ENCODE data around the gene PDE9A.

Gene PDE9A

DNA sequence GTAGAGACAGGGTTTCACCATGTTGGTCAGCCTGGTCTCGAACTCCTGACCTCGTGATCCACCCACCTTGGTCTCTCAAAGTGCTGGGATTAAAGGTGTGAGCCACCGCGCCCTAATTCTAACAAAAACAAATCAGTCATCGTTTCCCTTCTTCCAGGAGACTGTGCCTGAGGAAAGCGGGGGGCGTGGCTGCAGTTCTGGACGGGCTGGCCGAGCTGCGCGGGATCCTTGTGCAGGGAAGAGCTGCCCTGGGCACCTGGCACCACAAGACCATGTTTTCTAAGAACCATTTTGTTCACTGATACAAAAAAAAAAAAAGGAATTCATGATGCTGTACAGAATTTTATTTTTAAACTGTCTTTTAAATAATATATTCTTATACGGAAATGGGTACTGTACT, 121.7 kb downstream of the PDE9A start:
- DNase-seq (ENCODE audit: low spot score), result no peak

DNA sequence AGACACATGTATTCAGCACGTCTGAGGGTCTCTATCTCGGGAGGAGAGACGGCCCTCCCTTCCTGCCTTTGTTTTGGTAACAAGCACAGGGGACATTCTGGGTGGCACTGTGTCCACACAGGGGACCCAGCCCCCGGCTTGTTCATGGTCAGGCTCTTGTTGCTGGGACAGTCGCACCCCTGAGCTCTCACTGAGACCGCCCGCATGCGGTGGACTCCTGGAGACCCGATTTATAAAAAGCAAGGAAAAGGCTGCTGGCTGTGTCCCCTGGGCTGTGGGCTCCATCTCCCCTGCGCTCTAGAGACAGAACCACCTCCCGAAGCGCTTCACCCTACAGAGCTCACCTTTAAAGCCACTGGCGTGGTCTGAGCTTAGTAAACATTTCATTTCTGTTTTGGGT, 122.5 kb downstream of the PDE9A start:
- no peak for DNase-seq (ENCODE audit: low spot score)

DNA sequence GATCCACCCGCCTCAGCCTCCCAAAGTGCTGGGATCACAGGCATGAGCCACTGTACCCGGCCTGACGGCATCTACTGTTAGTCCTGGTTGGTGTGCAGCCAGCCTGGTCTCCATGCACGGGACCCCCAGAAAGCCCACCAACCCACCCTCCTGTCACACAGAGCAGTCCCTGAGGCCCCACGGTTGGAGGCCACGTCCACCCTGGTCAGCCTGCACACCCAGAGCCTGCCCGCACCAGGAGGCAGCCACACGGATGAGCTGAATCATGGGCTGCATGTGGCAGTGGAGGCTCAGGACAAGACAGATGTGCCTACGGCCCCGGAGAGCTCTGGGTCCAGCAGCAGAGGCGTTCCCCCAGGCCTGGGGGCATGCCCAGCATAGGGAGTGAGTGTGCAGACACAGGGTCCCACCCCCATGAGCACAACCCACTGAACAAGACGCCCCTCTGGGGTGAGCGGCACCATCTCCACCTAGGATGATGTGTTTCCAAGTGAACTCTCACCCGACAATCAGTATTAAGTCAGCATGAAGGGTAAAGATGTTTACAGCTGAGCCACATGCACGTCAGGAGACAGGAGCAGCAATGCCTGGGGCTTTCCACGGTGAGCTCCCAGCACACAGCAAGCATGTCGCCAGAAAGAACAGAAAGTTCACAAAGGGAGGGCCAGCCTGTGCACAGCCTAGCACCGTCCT, 123.8 kb downstream of the PDE9A start:
- no peak for DNase-seq (ENCODE audit: low spot score)

DNA sequence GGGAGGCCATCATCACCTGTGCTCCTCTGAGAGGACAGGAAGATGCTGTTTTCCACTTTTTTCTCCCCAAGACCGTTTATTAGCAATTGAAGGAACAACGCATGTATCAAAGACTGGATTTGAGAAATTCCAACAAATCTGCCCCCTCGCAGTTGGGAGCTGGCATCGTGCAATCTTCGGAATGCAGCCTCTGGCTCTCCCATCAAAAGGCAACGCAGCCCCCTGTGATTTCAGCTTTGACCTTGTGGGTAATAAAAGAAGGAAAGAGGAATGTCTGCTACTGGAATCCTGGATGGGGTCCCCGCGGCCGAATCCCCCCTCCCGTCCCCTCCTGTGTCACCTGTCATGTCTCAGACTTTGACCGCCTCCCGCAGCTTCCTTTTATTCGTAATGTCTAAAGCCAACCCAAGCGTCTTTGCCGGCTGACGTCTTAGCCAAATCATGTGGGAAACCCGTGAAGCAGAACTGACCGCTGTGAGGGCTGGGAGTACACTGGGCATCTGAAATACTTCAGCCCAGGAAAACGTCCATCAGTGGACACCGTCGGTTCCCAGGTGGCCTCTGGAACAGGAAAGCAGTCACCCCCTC, 124.4 kb downstream of the PDE9A start:
- no peak for DNase-seq (ENCODE audit: low spot score)

DNA sequence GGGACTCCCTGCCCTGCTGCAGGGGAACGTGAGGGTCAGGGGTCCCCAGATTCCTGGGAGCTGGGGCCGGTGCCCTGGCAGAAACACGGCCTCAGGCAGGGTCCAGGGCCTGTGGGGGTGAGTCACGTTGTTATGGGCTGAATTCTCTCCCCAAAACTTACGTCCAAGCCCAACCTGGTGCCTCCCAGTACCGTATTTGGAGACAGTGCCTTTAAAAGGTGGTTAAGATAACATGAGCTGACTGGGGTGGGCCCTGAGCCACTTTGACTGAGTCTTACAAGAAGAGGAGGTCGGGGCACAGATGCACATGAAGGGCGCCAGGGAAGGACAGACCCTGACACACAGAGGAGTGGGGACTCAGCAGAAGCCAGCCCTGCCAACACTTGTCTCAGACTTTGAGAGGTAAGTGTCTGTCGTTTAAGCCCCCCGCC, 126.0 kb downstream of the PDE9A start:
- no peak for DNase-seq (ENCODE audit: low spot score)

DNA sequence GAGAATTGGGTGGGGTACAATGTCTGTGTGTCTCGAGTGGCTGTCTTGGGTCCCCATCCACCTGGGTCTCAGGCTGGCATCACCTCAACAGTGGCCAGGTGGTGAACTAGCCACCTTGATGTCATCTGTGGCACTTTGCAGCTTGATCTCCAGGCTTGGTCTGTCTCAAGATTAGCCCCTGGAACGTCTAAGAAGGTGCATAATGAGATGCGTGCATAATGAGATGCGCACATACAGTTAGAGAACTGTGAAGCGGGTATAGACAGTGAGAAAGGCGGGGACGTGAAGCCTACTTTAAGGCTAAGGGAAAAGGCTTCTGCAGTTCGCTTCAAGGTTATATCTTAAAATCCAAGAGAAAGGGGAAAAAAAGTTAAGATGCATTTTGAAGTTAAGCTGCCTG, 127.2 kb downstream of the PDE9A start:
- DNase-seq (ENCODE audit: low spot score), result no peak

DNA sequence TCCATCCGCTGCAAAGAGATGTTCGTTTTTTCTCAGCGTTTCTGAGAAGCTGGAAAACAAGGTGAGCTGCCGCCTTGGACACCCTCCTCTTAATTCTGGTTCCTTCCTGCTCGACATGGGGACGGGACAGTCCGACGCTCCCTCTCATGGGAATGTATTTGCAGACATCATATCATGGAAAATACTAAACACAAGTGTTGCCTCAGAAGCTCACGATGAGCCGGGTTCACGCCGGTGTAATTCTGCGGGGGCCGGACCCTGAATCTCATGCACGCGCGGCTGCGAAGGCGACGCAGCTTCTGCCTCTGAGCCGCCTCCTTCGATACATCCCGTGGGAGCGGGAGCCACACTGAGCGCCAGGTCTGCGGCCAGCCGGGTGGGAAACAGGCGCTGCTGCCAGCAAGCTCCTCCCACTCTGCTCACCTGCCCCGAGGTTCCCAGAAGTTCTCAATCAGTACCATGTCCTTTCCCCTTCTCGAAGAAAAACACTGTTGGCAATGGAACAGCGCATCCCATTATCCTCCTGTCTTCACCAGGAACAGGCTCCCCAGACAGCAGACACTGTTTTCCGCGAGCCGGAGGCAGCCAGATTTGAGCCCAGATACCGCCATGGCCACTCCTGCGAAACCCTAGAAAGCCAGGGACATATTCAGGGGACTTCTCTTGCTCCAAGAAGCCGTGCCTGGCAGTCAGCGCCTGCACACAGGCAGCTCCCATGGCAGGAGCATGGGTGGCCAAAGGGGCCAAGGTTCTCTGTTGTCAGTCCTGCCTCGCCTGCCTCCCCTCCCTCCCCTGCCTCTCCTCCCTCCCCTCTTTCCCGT, 127.9 kb downstream of the PDE9A start:
- DNase-seq (ENCODE audit: low spot score), result no peak

DNA sequence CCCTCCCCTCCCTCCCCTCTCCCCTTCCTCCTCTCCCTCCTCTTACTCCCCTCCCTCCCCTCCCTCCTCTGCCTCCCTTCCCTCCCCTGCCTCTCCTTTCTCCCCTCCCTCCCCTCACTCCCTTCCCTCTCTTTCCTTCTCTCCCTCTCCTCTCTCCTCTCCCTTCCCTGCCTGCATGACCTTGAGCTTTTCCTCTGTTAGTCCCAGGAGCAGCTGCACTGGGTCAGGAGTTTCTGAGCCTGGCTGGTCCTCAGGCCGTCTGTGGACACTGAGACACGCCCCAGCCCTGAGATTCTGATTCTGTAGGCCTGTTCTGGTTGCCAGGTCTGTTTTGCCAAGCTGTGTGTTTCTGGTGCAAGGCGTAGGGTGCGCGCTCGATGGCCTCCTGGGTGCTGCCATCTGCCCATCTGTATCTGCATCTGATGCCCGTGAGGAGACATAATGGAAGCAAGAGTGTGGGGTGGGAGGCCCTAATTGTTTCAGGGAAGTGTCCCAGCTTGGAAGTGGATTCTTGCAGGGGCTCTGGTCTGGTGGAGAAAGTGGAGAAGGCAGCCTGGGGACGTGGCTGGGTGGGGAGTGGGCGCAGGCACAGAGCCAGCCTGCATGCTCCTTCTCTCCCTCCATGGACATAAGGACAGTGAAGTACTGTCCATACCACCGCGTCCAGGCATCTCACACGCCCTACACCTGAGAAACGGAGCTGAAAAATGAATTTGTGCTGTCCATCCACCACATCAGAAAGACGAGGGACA, 128.7 kb downstream of the PDE9A start:
- DNase-seq (ENCODE audit: low spot score), result no peak

DNA sequence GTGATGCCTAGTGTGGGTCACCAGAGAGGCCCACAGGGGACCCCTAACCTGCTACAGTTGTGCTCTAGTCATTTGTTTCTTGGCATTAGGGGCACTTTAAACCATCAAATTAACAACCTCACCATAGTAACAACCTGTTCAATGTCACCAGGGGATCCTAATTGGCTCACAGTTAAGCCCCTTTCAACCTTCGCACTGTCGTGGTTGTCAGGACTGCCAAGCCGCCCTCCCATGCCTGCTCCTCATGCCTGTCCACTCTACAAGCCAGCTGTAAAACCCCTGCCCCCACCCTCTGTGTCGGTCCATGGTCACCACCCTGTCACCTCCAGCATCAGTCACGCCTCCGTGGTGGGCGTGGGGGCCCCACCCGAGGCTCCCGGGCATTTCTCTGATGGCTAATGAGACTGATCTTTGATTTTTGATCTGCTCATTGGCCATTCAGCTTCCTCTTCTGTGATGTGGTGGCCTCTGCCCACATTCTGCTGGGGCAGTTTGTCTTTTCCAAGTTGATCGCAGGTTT, 129.4 kb downstream of the PDE9A start:
- no peak for DNase-seq (ENCODE audit: low spot score)

DNA sequence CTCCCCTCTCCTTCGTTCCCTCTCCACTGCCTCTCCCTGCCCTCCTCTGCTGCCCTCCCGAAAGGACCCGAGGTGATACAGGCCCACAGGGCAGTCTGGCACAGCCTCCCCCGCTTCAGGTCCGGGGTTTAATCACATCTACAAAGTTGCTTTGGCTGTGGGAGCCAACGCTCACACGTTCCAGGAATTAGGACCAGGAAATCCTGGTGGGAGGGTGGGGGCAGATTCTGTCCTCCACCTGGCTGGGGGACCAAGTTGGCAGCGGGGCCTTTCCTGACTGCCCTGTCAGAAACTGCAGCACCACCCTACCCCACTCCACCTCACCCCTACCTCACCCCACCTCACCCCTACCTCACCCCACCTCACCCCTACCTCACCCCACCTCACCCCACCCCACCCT, 130.9 kb downstream of the PDE9A start:
- DNase-seq (ENCODE audit: low spot score), result no peak

DNA sequence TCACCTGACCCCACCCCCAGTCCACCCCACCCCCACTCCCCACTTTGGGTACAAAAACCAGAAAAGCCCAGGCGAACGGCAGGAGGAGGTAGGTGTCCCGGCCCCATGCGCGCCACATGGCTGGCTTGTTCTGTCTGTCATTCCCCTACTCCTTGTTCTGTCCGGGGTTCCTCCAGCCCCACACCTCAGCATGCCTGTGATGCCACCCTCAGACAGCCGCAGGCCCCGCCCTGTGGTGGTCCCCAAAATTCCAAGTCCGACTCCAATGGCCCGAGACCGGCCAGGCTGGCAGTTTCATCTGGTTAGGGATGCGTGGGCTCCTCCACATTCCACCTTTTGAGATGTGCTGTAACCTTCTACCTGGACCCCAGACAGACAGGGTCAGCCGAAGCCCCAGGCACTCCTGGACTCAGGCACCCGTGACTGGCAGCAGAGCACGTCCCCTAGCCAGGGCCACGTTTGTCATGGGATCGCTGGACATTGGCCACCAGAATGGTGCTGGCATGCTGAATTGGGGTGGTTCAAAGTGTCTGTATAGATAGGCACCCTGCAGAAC, 131.6 kb downstream of the PDE9A start:
- no peak for DNase-seq (ENCODE audit: low spot score)

DNA sequence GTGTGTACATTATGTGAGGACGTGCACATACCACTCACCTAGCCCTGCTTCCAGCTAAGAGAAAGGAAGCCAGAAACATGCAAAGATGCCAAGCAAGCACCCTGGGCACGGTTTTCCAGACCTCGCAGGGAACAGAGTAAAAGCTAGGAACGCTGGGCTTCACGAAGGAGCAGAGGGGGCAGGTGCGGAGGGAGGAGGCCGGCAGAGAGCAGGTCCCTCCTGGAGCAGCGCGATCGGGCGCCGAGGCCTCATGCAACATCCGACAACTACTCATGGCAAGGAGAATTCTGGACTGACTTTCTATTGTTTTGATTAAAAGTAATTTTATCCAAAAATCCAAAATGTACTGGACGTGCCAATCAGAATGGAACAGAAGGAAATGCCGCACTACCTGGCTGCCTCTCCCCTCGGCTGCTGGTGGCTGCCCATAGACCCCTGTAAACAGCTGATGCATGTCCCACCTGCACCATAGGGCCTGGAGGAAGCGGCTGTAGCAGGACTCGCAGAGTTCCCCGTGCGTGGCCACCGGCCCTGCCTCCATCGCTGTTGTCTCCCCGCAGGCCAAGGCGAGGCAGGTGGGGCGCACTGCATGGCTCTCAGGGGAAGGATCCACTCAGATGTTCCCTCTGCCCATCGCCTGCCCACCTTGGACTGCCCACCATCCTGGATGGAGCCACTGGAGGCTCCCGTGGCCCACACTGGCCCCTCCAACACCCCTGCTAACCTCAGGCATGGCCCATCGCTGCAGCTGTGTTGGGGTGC, 132.4 kb downstream of the PDE9A start:
- DNase-seq (ENCODE audit: low spot score), result no peak

DNA sequence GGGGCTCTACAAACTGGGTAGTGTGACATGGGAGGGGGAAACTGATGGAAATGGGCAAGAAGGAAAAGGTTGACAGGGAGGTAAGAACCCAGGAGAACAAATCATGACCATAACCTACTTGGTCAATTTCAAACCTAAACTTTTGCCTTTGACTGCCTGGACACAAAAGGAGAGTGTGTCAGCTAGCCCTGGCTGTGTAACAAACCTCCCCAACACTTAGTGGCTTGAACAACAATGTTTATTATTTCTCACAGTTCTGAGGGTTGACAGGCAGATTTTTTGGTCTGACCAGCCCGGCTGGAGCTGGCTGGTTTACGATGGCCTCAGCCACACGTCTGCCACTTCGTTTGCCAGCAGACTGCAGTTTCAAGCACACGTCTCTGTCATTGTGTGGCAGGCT, 133.5 kb downstream of the PDE9A start:
- DNase-seq (ENCODE audit: low spot score), result no peak

DNA sequence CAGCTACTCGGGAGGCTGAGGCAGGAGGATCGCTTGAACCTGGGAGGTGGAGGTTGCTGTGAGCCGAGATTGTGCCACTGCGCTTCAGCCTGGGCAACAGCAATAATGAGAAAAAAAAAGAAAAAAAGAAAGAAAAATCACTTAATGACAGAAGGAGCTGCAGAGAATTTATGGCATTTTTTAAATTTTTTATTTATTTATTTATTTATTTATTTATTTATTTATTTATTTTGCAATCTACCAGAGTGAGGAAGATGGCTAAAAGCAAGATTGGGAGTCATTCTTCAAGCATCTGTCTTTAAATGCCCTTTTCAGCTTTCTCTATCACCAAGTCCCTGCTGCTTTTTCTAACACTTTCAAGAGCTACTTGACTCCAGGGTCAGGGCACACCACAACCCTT, 134.2 kb downstream of the PDE9A start:
- DNase-seq (ENCODE audit: low spot score), result no peak

DNA sequence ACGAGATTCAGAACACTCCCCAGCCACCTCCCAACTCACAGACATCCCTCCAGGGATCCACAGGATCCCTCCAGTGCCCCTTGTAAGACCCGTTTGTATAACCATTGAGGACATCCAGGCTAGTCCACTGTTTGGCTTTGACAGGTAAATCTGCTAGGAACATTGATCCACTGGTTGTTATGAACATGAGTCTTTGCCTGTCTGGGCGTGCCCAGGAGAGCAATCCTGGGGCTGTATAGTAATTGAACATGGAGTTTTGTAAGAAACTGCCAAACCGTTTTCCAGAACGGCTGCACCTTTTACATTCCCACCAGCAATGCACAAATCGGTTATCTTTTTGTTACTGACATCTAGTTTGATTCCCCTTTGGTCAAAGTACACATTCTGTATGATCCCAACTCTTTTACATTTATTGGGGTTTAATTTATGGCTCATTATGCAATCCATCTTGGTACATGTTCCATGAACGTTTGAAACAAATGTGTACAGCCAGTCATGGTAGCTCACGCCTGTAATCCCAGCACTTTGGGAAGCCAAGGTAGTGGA, 137.2 kb downstream of the PDE9A start:
- DNase-seq (ENCODE audit: low spot score), result no peak

DNA sequence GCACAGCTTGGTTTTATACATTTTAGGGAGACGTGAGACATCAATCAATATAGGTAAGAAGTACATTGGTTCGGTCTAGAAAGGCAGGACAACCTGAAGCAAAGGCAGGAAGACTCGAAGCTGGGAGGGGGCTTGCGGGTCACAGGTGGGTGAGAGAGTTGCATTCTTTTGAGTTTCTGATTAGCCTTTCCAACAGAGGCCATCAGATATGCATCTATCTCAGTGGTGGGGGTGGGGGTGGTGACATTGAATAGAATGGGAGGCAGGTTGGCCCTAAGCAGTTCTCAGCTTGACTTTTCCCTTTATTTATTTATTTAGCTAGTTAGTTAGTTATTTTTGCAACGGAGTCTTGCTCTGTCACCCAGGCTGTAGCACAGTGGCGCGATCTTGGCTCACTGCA, 140.4 kb downstream of the PDE9A start:
- DNase-seq (ENCODE audit: low spot score), result no peak

DNA sequence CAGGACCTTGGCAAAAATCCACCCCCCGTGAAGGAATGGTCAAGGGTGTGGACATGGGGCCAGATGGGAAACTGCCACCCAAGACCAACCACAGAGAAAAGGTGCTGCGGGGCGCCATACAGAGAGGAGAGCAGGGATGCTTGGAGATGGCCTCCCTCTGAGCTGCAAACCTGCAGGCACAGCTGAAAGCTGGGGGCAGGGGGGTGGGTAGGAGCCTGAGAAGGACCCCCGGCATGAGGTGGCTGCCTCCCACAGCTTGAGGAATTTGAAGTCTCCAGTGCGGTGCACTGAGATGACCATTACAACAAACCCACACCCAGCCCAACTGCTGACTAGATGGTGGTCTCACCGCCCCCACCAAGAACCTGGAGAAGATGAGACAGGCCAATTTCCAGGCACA, 141.1 kb downstream of the PDE9A start:
- DNase-seq (ENCODE audit: low spot score), result no peak

DNA sequence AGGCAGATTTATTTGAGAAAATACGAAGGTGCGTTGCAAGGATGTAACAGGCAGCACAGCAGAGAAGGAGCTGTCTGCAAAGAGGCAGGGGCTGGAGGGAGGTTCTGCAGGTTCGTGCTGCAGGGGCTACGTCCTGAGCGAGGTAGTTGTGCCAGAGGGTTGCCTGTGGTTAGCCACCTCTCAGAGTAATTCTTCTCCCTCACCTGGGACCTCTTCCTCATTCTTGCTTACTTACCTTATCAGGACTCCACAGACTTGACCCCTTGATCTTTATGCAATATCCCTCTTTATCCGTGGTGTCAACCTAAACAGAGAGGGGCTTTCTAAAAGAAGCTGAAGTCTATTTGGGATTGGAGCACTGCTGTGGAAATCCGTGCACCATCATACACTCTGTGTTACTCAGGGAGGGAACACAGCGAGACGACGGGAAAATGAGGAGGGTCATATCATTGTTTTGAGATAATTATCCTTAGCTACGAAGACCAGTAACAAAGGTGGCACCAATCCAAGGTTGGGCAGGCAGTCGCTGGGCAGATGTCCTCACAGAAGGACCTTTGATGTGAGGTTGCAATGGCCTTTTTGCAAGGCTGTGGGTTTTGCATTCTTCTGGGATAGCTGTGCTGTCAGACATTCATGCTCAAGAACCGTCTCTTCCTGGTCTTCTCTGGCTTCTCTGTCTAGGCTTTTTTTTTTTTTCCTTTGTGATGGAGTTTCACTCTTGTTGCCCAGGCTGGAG, 143.1 kb downstream of the PDE9A start:
- DNase-seq (ENCODE audit: low spot score), result no peak

DNA sequence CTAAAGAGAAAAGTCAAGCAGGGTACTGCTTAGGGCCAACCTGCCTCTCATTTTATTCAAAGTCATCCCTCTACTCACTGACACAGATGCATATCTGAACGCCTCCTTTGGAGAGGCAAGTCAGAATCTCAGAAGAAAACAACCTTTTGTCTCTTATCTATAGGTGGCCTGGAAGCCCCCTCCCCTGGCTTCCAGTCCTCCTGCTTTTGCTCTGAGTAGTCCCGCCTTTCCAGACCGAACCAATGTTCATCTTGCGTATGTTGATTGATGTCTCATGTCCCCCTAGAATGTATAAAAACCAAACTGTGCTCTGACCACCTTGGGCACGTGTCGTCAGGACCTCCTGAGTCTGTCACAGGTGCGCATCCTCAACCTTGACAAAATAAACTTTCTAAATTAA, 144.1 kb downstream of the PDE9A start:
- DNase-seq (ENCODE audit: low spot score), result no peak

DNA sequence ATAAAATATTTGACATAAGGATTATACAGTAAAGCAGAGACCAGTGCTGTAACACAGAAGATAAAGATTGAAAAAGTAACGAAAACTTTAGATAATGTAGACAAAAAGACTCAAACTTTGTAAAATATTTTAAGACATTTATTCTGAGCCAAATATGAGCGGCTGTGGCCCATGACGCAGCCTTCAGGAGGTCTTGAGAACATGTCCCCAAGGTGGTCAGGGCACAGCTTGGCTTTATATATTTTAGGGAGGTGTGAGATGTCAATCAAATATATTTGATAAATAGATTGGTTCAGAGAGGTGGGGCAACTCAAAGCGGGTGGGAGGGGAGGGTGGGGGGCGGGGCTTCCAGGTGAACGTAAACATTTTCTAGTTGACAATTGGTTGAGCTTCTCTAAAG, 144.7 kb downstream of the PDE9A start:
- no peak for DNase-seq (ENCODE audit: low spot score)

Data from COLO829 (cell line).